ENCODE results near the gene ZNF222. TPM values are rescaled to one million over a fixed set of nuclear protein-coding genes. Genes with fewer than 3 reads are reported as not detected.

ZNF222 gene
- total and polyA plus RNA-seq, 4 donors: 2.5 to 5.9 (median 4.0) TPM

DNA sequence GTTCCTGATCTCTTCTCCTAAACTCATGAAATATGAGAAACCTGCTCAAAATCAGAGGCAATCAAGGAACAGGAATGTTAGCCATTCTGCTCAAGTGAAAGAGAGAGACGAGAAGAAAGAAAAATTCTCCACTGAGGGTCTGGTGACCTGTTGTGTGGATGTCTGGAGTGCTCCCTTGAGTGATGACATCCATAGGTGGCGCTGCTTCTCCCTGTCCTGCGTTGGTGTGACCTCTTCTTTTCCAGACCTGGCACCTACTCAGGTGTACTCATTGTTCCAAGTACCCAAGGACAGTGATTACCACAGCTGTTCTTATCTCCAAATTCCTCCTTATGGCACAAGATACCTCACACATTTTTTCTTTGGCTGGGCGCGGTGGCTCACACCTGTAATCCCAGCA is 30.7 kb downstream of the ZNF222 start:
- Histone ChIP-seq H3K36me3 (ENCODE audit: control insufficient read depth in 4 of 4, insufficient read depth in 4 of 4, low read length in 4 of 4) (peaks cover 10 to 46% (median 23%) of the 10 kb centered on the region in 4 donors), H3K4me3 (no peak overlapping the region)

DNA sequence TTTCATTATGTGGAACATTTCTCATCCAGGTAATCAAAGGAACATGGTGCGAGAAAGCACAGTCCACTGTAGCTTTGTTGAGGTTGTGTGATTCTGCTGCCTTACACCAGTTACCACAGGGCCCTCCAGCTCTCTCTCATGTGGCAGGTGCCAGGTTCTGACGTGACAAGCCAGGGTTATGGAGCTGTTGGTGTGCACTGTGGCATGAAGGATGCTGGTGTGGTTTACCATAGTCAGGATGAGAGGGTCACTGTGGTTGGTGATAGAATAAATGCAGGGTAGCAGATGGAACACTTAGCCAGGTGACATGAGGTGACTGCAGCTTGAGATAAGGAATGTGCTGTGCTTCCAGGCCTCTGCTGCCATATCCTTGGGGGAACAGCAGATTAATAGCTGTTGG is 34.0 kb downstream of the ZNF222 start:
- no peaks in the 10 kb centered on the region for H3K4me1 ChIP-seq (ENCODE audit: control insufficient read depth in 5 of 5, insufficient read depth in 5 of 5, low read length in 5 of 5)
- no peak overlapping the region for H3K9ac ChIP-seq (ENCODE audit: insufficient read depth in 1 of 2, low read length in 2 of 2)
- H3K27ac ChIP-seq (ENCODE audit: low read depth in 1 of 2, low read length in 1 of 2): no peak overlapping the region
- peaks cover 30 to 76% (median 46%) of the 10 kb centered on the region in 4 donors for H3K36me3 ChIP-seq (ENCODE audit: control insufficient read depth in 4 of 4, insufficient read depth in 4 of 4, low read length in 4 of 4)
- H3K27me3 ChIP-seq (ENCODE audit: control insufficient read depth in 3 of 3, insufficient read depth in 3 of 3, low read length in 2 of 3): no peaks in the 10 kb centered on the region
- ATAC-seq (ENCODE audit: insufficient read depth, low FRiP score) (no peak), DNase-seq (no peak)
- peaks cover 0 to 33% (median 4%) of the 10 kb centered on the region in 4 donors for H3K9me3 ChIP-seq (ENCODE audit: control insufficient read depth in 4 of 4, insufficient read depth in 3 of 4, low read length in 3 of 4)
- TF ChIP-seq, protein P1, sequence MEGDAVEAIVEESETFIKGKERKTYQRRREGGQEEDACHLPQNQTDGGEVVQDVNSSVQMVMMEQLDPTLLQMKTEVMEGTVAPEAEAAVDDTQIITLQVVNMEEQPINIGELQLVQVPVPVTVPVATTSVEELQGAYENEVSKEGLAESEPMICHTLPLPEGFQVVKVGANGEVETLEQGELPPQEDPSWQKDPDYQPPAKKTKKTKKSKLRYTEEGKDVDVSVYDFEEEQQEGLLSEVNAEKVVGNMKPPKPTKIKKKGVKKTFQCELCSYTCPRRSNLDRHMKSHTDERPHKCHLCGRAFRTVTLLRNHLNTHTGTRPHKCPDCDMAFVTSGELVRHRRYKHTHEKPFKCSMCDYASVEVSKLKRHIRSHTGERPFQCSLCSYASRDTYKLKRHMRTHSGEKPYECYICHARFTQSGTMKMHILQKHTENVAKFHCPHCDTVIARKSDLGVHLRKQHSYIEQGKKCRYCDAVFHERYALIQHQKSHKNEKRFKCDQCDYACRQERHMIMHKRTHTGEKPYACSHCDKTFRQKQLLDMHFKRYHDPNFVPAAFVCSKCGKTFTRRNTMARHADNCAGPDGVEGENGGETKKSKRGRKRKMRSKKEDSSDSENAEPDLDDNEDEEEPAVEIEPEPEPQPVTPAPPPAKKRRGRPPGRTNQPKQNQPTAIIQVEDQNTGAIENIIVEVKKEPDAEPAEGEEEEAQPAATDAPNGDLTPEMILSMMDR (IDR thresholded peaks at IDR 0.05; ENCODE audit: control extremely low read depth, extremely low read depth): no peak
- no peak overlapping the region for H3K4me3 ChIP-seq
- 96% methylated on average over 2 of the region's 2 CpGs for WGBS, 2 donors

More for the DNA sequence above, 30.7 kb downstream of the ZNF222 start:
- DNase-seq (no peak), ATAC-seq (ENCODE audit: insufficient read depth, low FRiP score) (no peak)
- TF ChIP-seq, protein P1 (IDR thresholded peaks at IDR 0.05; ENCODE audit: control extremely low read depth, extremely low read depth): no peak
- no peak overlapping the region for H3K27ac ChIP-seq (ENCODE audit: low read depth in 1 of 2, low read length in 1 of 2)
- H3K9ac ChIP-seq (ENCODE audit: insufficient read depth in 1 of 2, low read length in 2 of 2): no peak overlapping the region
- 95 to 96% methylated on average over 5 of the region's 5 CpGs for WGBS, 2 donors
- H3K9me3 ChIP-seq (ENCODE audit: control insufficient read depth in 4 of 4, insufficient read depth in 3 of 4, low read length in 3 of 4): peaks cover 0 to 26% (median 0%) of the 10 kb centered on the region in 4 donors
- H3K4me1 ChIP-seq (ENCODE audit: control insufficient read depth in 5 of 5, insufficient read depth in 5 of 5, low read length in 5 of 5): peaks cover 0 to 16% (median 3%) of the 10 kb centered on the region in 5 donors
- no peaks in the 10 kb centered on the region for H3K27me3 ChIP-seq (ENCODE audit: control insufficient read depth in 3 of 3, insufficient read depth in 3 of 3, low read length in 2 of 3)

DNA sequence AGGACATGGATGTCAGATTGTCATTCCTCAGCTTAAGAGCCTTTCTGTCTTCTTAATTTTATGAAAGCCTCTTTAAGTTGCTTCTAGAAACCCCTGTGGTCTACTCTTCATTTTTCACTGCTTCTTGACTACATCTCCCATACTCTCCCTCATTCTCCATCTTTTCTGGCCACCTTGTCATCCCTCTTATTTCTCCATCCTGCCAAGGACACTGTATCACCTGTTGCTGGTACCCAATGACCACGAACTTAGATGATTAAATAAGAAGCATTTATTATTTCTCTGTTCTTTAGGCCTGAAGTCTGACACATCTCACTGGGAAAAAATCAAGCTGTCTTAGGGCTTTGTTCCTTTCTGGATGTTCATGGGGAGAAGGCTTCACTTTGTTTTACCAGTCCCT is 35.9 kb downstream of the ZNF222 start:
- Histone ChIP-seq H3K36me3 (ENCODE audit: control insufficient read depth in 4 of 4, insufficient read depth in 4 of 4, low read length in 4 of 4) (peaks cover 31 to 77% (median 57%) of the 10 kb centered on the region in 4 donors), H3K27ac (ENCODE audit: low read depth in 1 of 2, low read length in 1 of 2) (no peak overlapping the region), H3K27me3 (ENCODE audit: control insufficient read depth in 3 of 3, insufficient read depth in 3 of 3, low read length in 2 of 3) (no peaks in the 10 kb centered on the region), H3K9ac (ENCODE audit: insufficient read depth in 1 of 2, low read length in 2 of 2) (no peak overlapping the region), H3K4me3 (no peak overlapping the region), H3K4me1 (ENCODE audit: control insufficient read depth in 5 of 5, insufficient read depth in 5 of 5, low read length in 5 of 5) (no peaks in the 10 kb centered on the region), H3K9me3 (ENCODE audit: control insufficient read depth in 4 of 4, insufficient read depth in 3 of 4, low read length in 3 of 4) (peaks cover 4 to 36% (median 11%) of the 10 kb centered on the region in 4 donors)
- 91 to 97% methylated on average over 1 of the region's 1 CpG for WGBS, 2 donors
- TF ChIP-seq, protein P1 (IDR thresholded peaks at IDR 0.05; ENCODE audit: control extremely low read depth, extremely low read depth): no peak
- ATAC-seq (ENCODE audit: insufficient read depth, low FRiP score): no peak
- no peak for DNase-seq

DNA sequence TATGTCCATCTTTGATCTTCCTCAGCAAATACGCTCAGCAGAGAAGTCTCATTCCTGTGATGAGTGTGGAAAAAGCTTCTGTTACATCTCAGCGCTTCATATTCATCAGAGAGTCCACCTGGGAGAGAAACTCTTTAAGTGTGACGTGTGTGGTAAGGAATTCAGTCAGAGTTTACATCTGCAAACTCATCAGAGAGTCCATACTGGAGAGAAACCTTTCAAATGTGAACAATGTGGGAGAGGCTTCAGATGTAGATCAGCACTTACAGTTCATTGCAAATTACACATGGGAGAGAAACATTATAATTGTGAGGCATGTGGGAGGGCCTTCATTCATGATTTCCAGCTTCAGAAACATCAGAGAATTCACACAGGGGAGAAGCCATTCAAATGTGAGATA is 41.1 kb downstream of the ZNF222 start:
- no peak overlapping the region for H3K9ac ChIP-seq (ENCODE audit: insufficient read depth in 1 of 2, low read length in 2 of 2)
- TF ChIP-seq, protein P1 (IDR thresholded peaks at IDR 0.05; ENCODE audit: control extremely low read depth, extremely low read depth): no peak
- no peak for DNase-seq
- no peak for ATAC-seq (ENCODE audit: insufficient read depth, low FRiP score)
- WGBS, 2 donors: 62 to 79% methylated on average over 3 of the region's 3 CpGs
- no peaks in the 10 kb centered on the region for H3K27me3 ChIP-seq (ENCODE audit: control insufficient read depth in 3 of 3, insufficient read depth in 3 of 3, low read length in 2 of 3)
- H3K36me3 ChIP-seq (ENCODE audit: control insufficient read depth in 4 of 4, insufficient read depth in 4 of 4, low read length in 4 of 4): peaks cover 22 to 70% (median 50%) of the 10 kb centered on the region in 4 donors
- peaks cover 14 to 35% (median 26%) of the 10 kb centered on the region in 4 donors for H3K9me3 ChIP-seq (ENCODE audit: control insufficient read depth in 4 of 4, insufficient read depth in 3 of 4, low read length in 3 of 4)
- peaks cover 0 to 1% (median 0%) of the 10 kb centered on the region in 5 donors for H3K4me1 ChIP-seq (ENCODE audit: control insufficient read depth in 5 of 5, insufficient read depth in 5 of 5, low read length in 5 of 5)
- H3K4me3 ChIP-seq: no peak overlapping the region
- H3K27ac ChIP-seq (ENCODE audit: low read depth in 1 of 2, low read length in 1 of 2): no peak overlapping the region
